ENCODE data around the gene BMPR1B. TPM values are rescaled to one million over a fixed set of nuclear protein-coding genes. Genes with fewer than 3 reads are reported as not detected.

The BMPR1B gene
- total and polyA plus RNA-seq, 2 of the 4 experiments (the other 2 are of a cell fraction): 0.24 to 0.90 TPM

DNA sequence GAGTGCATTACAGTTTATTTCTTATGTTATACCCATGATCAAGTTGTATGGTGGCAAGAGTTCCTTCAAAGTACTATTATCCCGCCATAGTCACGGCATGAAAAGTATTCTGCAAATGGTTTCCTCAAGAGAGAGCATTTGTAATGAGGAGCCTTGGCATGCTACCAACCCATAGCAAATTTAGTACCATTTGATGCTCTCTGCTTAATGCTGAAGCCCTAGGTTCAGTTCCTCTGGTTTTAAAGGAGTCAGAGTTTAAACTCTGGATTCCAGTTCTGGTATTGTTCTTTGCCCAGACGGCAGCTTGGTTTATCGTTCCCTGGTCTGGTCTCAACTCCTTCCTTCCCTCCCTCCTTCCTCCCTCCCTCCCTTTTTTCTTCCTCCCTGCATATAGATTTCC lies 371.3 kb downstream of the BMPR1B start:
- BruUV-seq (replicated peaks): no TSS peak
- Histone ChIP-seq H3K9me1 (ENCODE audit: insufficient read depth, low read length) (peaks cover 3% of the 10 kb centered on the region; the same call in 1 of the 2 replicates), H3K27me3 (ENCODE audit: control insufficient read depth, insufficient read depth, low read length) (no peaks in the 10 kb centered on the region), H3K36me3 (ENCODE audit: control insufficient read depth, insufficient read depth, low read length) (no peaks in the 10 kb centered on the region), H2BK15ac (ENCODE audit: low read depth, low read length) (no peak overlapping the region), H3K23ac (ENCODE audit: low read depth, low read length) (0 out of 2 replicates have a peak overlapping the region, but pooled peaks have one; percentile 44), H2BK5ac (ENCODE audit: low read depth, low read length, poor library complexity, severe bottlenecking) (no peak overlapping the region), H3K9ac (ENCODE audit: low read depth, low read length) (no peak overlapping the region), H2AK5ac (ENCODE audit: low read depth, low read length) (peak overlapping the region; percentile 58; the same call in 1 of the 2 replicates), H2BK20ac (ENCODE audit: low read depth, low read length) (no peak overlapping the region; the same call in 1 of the 2 replicates), H3K4ac (ENCODE audit: low read depth, low read length) (no peak overlapping the region), H3K9me3 (ENCODE audit: control insufficient read depth, insufficient read depth, low read length) (no peaks in the 10 kb centered on the region), H3K18ac (ENCODE audit: low read depth, low read length) (no peak overlapping the region), H2BK120ac (ENCODE audit: low read depth, low read length) (no peak overlapping the region), H3K56ac (ENCODE audit: extremely low read depth, insufficient read depth, low read length) (no peak overlapping the region), H4K8ac (ENCODE audit: low read depth in 2 of 2, low read length in 2 of 2) (no peak overlapping the region), H2AFZ (replicated peaks; ENCODE audit: low read length, poor library complexity) (no peak overlapping the region), H3K4me2 (ENCODE audit: low read depth, low read length) (no peak overlapping the region), H2AK9ac (replicated peaks; ENCODE audit: low read depth, low read length, poor library complexity) (no peak overlapping the region), H3K79me1 (ENCODE audit: low read depth in 1 of 2, low read length in 2 of 2) (no peaks in the 10 kb centered on the region), H3K4me3 (ENCODE audit: insufficient read depth, low read depth, low read length) (no peak overlapping the region), H4K5ac (ENCODE audit: low read depth, low read length) (no peak overlapping the region), H4K91ac (ENCODE audit: insufficient read depth, low read depth, low read length) (no peak overlapping the region), H3K14ac (replicated peaks; ENCODE audit: low read depth, low read length) (no peak overlapping the region), H3K4me1 (ENCODE audit: control insufficient read depth, insufficient read depth, low read length) (peaks cover 3% of the 10 kb centered on the region), H4K20me1 (ENCODE audit: insufficient read depth, low read length) (no peaks in the 10 kb centered on the region; the same call in 1 of the 2 replicates), H3K27ac (ENCODE audit: insufficient read depth, low read length) (no peak overlapping the region)
- DNase-seq (no peak), ATAC-seq (ENCODE audit: low read depth) (no peak)
- ChIA-PET POLR2A (ENCODE audit: unreplicated experiment) (no interaction called here), CTCF (interaction anchor here (0.6 kb wide), 1 partner anchor 15 kb away, joined by 3 read pairs; no protein-coding TSS in a partner anchor)
- no peak for TF ChIP-seq MAFK (IDR thresholded peaks at IDR 0.05; ENCODE audit: low read depth, low read length)
- TF ChIP-seq CHD1 (IDR thresholded peaks at IDR 0.05; ENCODE audit: low read depth, low read length): no peak
- no peak for TF ChIP-seq POLR2A (IDR thresholded peaks at IDR 0.05; ENCODE audit: low read depth, low read length)
- TF ChIP-seq MAZ (IDR thresholded peaks at IDR 0.05; ENCODE audit: borderline replicate concordance, low read depth, low read length): no peak
- in situ Hi-C loops (cut with MboI; ENCODE audit: low sequenced_read_pairs) (no loop called here), intact Hi-C loops (cut with micrococcal nuclease) (no loop called here), dilution Hi-C loops (cut with HindIII; ENCODE audit: low sequenced_read_pairs, unreplicated experiment) (no loop called here)
- WGBS, 2 experiments (ENCODE audit: extremely low coverage in 2 of 2, insufficient read length in 1 of 2): no CpG with 5 or more reads among the region's 4 CpGs

Measured in IMR-90 (cell line).